Coronary artery (tissue), 2 donors: ENCODE data around the gene SEMG2.

Experiments used
- DNase-seq: peaks from one replicate; pipeline ENCODE4 v3.0.0-alpha.2; 2017; ENCODE audit warnings: low spot score
- H3K27ac ChIP-seq, 2 donors: fragments of 200-600 bp; sonication (generic); one replicate each; pipeline ENCODE4 v1.5.1; 2016 to 2019
- H3K4me3 ChIP-seq: fragments of 200-600 bp; sonication (generic); 2 replicates; pipeline ENCODE4 v1.5.1; 2016; ENCODE audit warnings: mild to moderate bottlenecking, moderate library complexity
- CTCF ChIP-seq: fragments of 200-600 bp; sonication (generic); IDR thresholded peaks from one replicate; pipeline ENCODE4 v1.5.1; 2019; ENCODE audit warnings: antibody characterized with exemption

SEMG2 gene

GRCh38 chr20:45209924-45210323 lies 11.2 kb upstream of the SEMG2 start:
- no peak for DNase-seq
- TF ChIP-seq CTCF = no peak
- H3K27ac ChIP-seq = no peak overlapping the region
- no peak overlapping the region for H3K4me3 ChIP-seq

GRCh38 chr20:45211569-45212474 lies 9.4 kb upstream of the SEMG2 start:
- Histone ChIP-seq H3K27ac (no peak overlapping the region), H3K4me3 (no peak overlapping the region)
- no peak for DNase-seq
- no peak for TF ChIP-seq CTCF

- Histone ChIP-seq H3K27ac (no peak overlapping the region), H3K4me3 (no peak overlapping the region)
- no peak for DNase-seq
- TF ChIP-seq CTCF = no peak
Measured at GRCh38 chr20:45212836-45213235, 8.3 kb upstream of the SEMG2 start.

GRCh38 chr20:45218124-45218523 lies 3.0 kb upstream of the SEMG2 start:
- no peak for TF ChIP-seq CTCF
- Histone ChIP-seq H3K4me3 (no peak overlapping the region), H3K27ac (no peak overlapping the region)
- DNase-seq = no peak

- Histone ChIP-seq H3K27ac (no peak overlapping the region), H3K4me3 (no peak overlapping the region)
- no peak for TF ChIP-seq CTCF
- no peak for DNase-seq
Measured at GRCh38 chr20:45218636-45219035, 2.5 kb upstream of the SEMG2 start.

- no peak for DNase-seq
- no peak for TF ChIP-seq CTCF
- Histone ChIP-seq H3K4me3 (no peak overlapping the region), H3K27ac (no peak overlapping the region)
Measured at GRCh38 chr20:45223136-45223535, 2.0 kb downstream of the SEMG2 start.

GRCh38 chr20:45226287-45226686 lies 5.1 kb downstream of the SEMG2 start:
- H3K4me3 ChIP-seq = no peak overlapping the region
- no peak for TF ChIP-seq CTCF
- no peak for DNase-seq
- H3K27ac ChIP-seq = no peak overlapping the region
